Osteoblast (primary cell): ENCODE data around the gene SYNE3. TPM values are rescaled to one million over a fixed set of nuclear protein-coding genes. Genes with fewer than 3 reads are reported as not detected.
A peak's percentile ranks its signal among the peaks of the same experiment; 100 is the strongest.

Experiments
- DNase-seq: peaks from one replicate; pipeline ENCODE4 v3.0.0; 2011; ENCODE audit warnings: low spot score, mixed read lengths; ENCODE audit not compliant: insufficient read length; ENCODE audit errors: missing footprints
- H2AFZ ChIP-seq: 2 replicates; pipeline ENCODE4 v1.6.0; 2011; ENCODE audit warnings: mild to moderate bottlenecking, low read length
- H3K27ac ChIP-seq: 2 replicates; pipeline ENCODE4 v1.5.1; 2011; ENCODE audit warnings: mild to moderate bottlenecking, low read depth, low read length, moderate library complexity
- H3K27me3 ChIP-seq: 2 replicates; pipeline ENCODE4 v1.6.0; 2012; ENCODE audit warnings: mild to moderate bottlenecking, control low read depth, inconsistent platforms, low read length, moderate library complexity; ENCODE audit not compliant: insufficient read depth
- H3K36me3 ChIP-seq: 2 replicates; pipeline ENCODE4 v1.5.1; 2011; ENCODE audit warnings: mild to moderate bottlenecking, low read length, control low read depth, moderate library complexity; ENCODE audit not compliant: insufficient read depth
- H3K4me1 ChIP-seq: 2 replicates; pipeline ENCODE4 v1.5.1; 2011; ENCODE audit warnings: mild to moderate bottlenecking, low read length, control low read depth, moderate library complexity; ENCODE audit not compliant: insufficient read depth
- H3K4me2 ChIP-seq: 2 replicates; pipeline ENCODE4 v1.6.0; 2011; ENCODE audit warnings: mild to moderate bottlenecking, low read length; ENCODE audit not compliant: insufficient read depth
- H3K4me3 ChIP-seq: fragments of 200-600 bp; sonication (generic); 3 replicates; pipeline ENCODE4 v1.5.1; 2012; ENCODE audit warnings: mild to moderate bottlenecking, low read length, inconsistent platforms; ENCODE audit not compliant: insufficient read depth
- H3K79me2 ChIP-seq: 2 replicates; pipeline ENCODE4 v1.6.0; 2012; ENCODE audit warnings: mild to moderate bottlenecking, low read length, control low read depth, inconsistent platforms; ENCODE audit not compliant: insufficient read depth
- H3K9me3 ChIP-seq: 2 replicates; pipeline ENCODE4 v1.5.1; 2011; ENCODE audit warnings: low read depth, low read length, control low read depth
- H4K20me1 ChIP-seq: 2 replicates; pipeline ENCODE4 v1.6.0; 2012; ENCODE audit warnings: mild to moderate bottlenecking, low read length, control low read depth; ENCODE audit not compliant: insufficient read depth
- CTCF ChIP-seq: IDR thresholded peaks from 2 replicates; pipeline ENCODE4 v1.5.1; 2011; ENCODE audit warnings: mild to moderate bottlenecking, low read depth, low read length, moderate library complexity; ENCODE audit errors: extremely low read depth
- total RNA-seq: library from RNA; depleted of rRNA; stranded (reverse); fragments of >200 nt; gene quantifications from 2 replicates; pipeline ENCODE4 v1.2.3, GENCODE V29; 2012

Gene SYNE3
- total RNA-seq, 1 donor: 23.9 TPM

DNA sequence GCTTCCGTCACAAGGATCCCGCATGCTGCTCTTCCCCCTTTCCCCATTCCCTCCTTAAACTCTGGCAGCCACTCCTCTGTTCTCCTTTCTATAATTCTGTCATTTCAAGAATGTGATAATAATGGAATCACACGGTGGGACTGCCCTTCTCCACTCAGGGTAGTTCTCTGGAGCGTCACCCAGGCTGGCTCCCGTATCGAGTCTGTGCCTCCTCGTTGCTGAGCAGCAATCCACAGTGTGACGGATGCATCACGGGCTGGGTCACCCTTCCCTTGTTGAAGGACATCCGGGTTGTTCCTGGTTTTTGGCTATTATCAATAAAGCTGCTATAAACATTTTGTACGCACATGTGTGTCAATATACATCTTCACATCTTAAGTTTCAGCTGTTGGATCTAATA is 5.7 kb upstream of the SYNE3 start:
- no peaks in the 10 kb centered on the region for H3K9me3 ChIP-seq
- no peaks in the 10 kb centered on the region for H3K27me3 ChIP-seq
- H3K4me3 ChIP-seq: no peak overlapping the region
- no peaks in the 10 kb centered on the region for H3K36me3 ChIP-seq
- H3K79me2 ChIP-seq: peaks cover 5% of the 10 kb centered on the region
- no peak overlapping the region for H2AFZ ChIP-seq
- DNase-seq: no peak
- H3K4me1 ChIP-seq: peaks cover 74% of the 10 kb centered on the region
- no peak overlapping the region for H3K4me2 ChIP-seq
- H3K27ac ChIP-seq: no peak overlapping the region
- H4K20me1 ChIP-seq: no peaks in the 10 kb centered on the region
- TF ChIP-seq CTCF: no peak

- no peak for DNase-seq
Observed at GRCh38 chr14:95521001-95521400, 4.6 kb upstream of the SYNE3 start.

GRCh38 chr14:95520346-95520745 is 3.9 kb upstream of the SYNE3 start:
- Histone ChIP-seq H3K4me1 (peaks cover 72% of the 10 kb centered on the region), H3K4me2 (peak overlapping the region; percentile 71), H4K20me1 (no peaks in the 10 kb centered on the region), H2AFZ (peak overlapping the region; percentile 18), H3K27me3 (no peaks in the 10 kb centered on the region), H3K9me3 (no peaks in the 10 kb centered on the region), H3K79me2 (peaks cover 3% of the 10 kb centered on the region), H3K27ac (peak overlapping the region; percentile 71), H3K36me3 (no peaks in the 10 kb centered on the region), H3K4me3 (no peak overlapping the region)
- no peak for TF ChIP-seq CTCF
- no peak for DNase-seq

More at GRCh38 chr14:95521001-95521400, 4.6 kb upstream of the SYNE3 start:
- H3K36me3 ChIP-seq: no peaks in the 10 kb centered on the region
- no peaks in the 10 kb centered on the region for H4K20me1 ChIP-seq
- H3K27ac ChIP-seq: no peak overlapping the region
- H3K4me3 ChIP-seq: no peak overlapping the region
- no peak for TF ChIP-seq CTCF
- H3K9me3 ChIP-seq: no peaks in the 10 kb centered on the region
- H3K4me2 ChIP-seq: no peak overlapping the region
- H3K4me1 ChIP-seq: peaks cover 67% of the 10 kb centered on the region
- peaks cover 5% of the 10 kb centered on the region for H3K79me2 ChIP-seq
- no peaks in the 10 kb centered on the region for H3K27me3 ChIP-seq
- H2AFZ ChIP-seq: no peak overlapping the region

DNA sequence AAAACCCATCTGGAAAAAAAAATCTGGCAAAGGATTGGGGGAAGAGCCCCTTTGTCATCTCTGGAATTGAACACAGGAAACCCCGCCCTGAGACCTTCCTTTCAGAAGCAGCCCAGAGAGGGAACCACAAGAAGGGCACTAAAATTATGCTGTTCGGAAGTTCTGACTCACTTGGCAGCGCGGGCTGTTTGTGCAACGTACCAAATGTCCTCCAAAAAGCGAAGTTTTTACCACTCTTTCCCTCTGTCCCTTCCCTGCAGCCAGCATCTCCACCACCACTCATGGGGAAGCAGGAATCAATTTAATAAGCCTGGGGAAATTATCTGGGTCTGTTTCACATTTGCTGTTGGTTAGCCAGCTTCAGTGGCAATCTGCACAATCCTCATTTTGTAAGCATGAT is 3.2 kb upstream of the SYNE3 start:
- no peak overlapping the region for H2AFZ ChIP-seq
- no peaks in the 10 kb centered on the region for H3K27me3 ChIP-seq
- peak; percentile 97 for DNase-seq
- H3K4me3 ChIP-seq: peak overlapping the region; percentile 33
- peak overlapping the region; percentile 71 for H3K27ac ChIP-seq
- H3K36me3 ChIP-seq: no peaks in the 10 kb centered on the region
- peaks cover 8% of the 10 kb centered on the region for H3K79me2 ChIP-seq
- peak overlapping the region; percentile 71 for H3K4me2 ChIP-seq
- H3K9me3 ChIP-seq: no peaks in the 10 kb centered on the region
- TF ChIP-seq CTCF: no peak
- H3K4me1 ChIP-seq: peaks cover 74% of the 10 kb centered on the region
- no peaks in the 10 kb centered on the region for H4K20me1 ChIP-seq
